Osteoblast (primary cell): Measurements from ENCODE around the gene ZSWIM6. TPM values are rescaled to one million over a fixed set of nuclear protein-coding genes. Genes with fewer than 3 reads are reported as not detected.

Experiments
- DNase-seq: peaks from one replicate; pipeline ENCODE4 v3.0.0; 2011; ENCODE audit warnings: low spot score, mixed read lengths; ENCODE audit not compliant: insufficient read length; ENCODE audit errors: missing footprints
- H2AFZ ChIP-seq: 2 replicates; pipeline ENCODE4 v1.6.0; 2011; ENCODE audit warnings: mild to moderate bottlenecking, low read length
- H3K27ac ChIP-seq: 2 replicates; pipeline ENCODE4 v1.5.1; 2011; ENCODE audit warnings: mild to moderate bottlenecking, low read depth, low read length, moderate library complexity
- H3K27me3 ChIP-seq: 2 replicates; pipeline ENCODE4 v1.6.0; 2012; ENCODE audit warnings: mild to moderate bottlenecking, control low read depth, inconsistent platforms, low read length, moderate library complexity; ENCODE audit not compliant: insufficient read depth
- H3K36me3 ChIP-seq: 2 replicates; pipeline ENCODE4 v1.5.1; 2011; ENCODE audit warnings: mild to moderate bottlenecking, low read length, control low read depth, moderate library complexity; ENCODE audit not compliant: insufficient read depth
- H3K4me1 ChIP-seq: 2 replicates; pipeline ENCODE4 v1.5.1; 2011; ENCODE audit warnings: mild to moderate bottlenecking, low read length, control low read depth, moderate library complexity; ENCODE audit not compliant: insufficient read depth
- H3K4me2 ChIP-seq: 2 replicates; pipeline ENCODE4 v1.6.0; 2011; ENCODE audit warnings: mild to moderate bottlenecking, low read length; ENCODE audit not compliant: insufficient read depth
- H3K4me3 ChIP-seq: fragments of 200-600 bp; sonication (generic); 3 replicates; pipeline ENCODE4 v1.5.1; 2012; ENCODE audit warnings: mild to moderate bottlenecking, low read length, inconsistent platforms; ENCODE audit not compliant: insufficient read depth
- H3K79me2 ChIP-seq: 2 replicates; pipeline ENCODE4 v1.6.0; 2012; ENCODE audit warnings: mild to moderate bottlenecking, low read length, control low read depth, inconsistent platforms; ENCODE audit not compliant: insufficient read depth
- H3K9me3 ChIP-seq: 2 replicates; pipeline ENCODE4 v1.5.1; 2011; ENCODE audit warnings: low read depth, low read length, control low read depth
- H4K20me1 ChIP-seq: 2 replicates; pipeline ENCODE4 v1.6.0; 2012; ENCODE audit warnings: mild to moderate bottlenecking, low read length, control low read depth; ENCODE audit not compliant: insufficient read depth
- CTCF ChIP-seq: IDR thresholded peaks from 2 replicates; pipeline ENCODE4 v1.5.1; 2011; ENCODE audit warnings: mild to moderate bottlenecking, low read depth, low read length, moderate library complexity; ENCODE audit errors: extremely low read depth
- total RNA-seq: library from RNA; depleted of rRNA; stranded (reverse); fragments of >200 nt; gene quantifications from 2 replicates; pipeline ENCODE4 v1.2.3, GENCODE V29; 2012

Gene ZSWIM6
- total RNA-seq, 1 donor, result 10.5 TPM

GRCh38 chr5:61416010-61416409 lies 84.0 kb downstream of the ZSWIM6 start:
- peaks cover 9% of the 10 kb centered on the region for H3K4me1 ChIP-seq
- H3K79me2 ChIP-seq, result peaks cover 92% of the 10 kb centered on the region
- no peaks in the 10 kb centered on the region for H3K9me3 ChIP-seq
- no peaks in the 10 kb centered on the region for H3K36me3 ChIP-seq
- H4K20me1 ChIP-seq, result peaks cover 49% of the 10 kb centered on the region
- H2AFZ ChIP-seq, result no peak overlapping the region
- H3K4me3 ChIP-seq, result no peak overlapping the region
- DNase-seq, result no peak
- TF ChIP-seq CTCF, result no peak
- H3K4me2 ChIP-seq, result no peak overlapping the region
- no peaks in the 10 kb centered on the region for H3K27me3 ChIP-seq
- no peak overlapping the region for H3K27ac ChIP-seq

DNA sequence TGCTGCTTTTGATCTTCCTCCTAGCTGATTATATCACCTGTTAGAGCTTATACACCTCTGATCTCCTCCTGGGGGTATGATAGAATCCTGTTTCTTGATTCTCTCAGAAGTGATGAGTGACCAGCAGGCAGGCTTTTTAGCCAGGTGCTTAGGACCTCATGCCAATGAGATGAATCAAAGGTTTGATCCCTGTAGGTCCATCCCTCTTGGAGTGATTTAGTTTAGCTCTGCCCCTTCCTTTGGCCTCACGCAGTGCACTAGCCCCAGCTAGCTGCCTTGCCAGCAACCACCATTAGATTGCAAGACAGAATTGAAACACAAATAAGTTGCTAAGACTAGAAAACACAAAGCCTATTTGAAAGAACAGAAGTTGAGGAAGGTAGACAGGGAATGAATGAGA lies 84.4 kb downstream of the ZSWIM6 start:
- Histone ChIP-seq H2AFZ (no peak overlapping the region), H3K4me2 (no peak overlapping the region), H3K9me3 (no peaks in the 10 kb centered on the region), H3K4me1 (peaks cover 9% of the 10 kb centered on the region), H4K20me1 (peaks cover 49% of the 10 kb centered on the region), H3K79me2 (peaks cover 92% of the 10 kb centered on the region), H3K27me3 (no peaks in the 10 kb centered on the region), H3K4me3 (no peak overlapping the region), H3K27ac (no peak overlapping the region), H3K36me3 (no peaks in the 10 kb centered on the region)
- no peak for TF ChIP-seq CTCF
- no peak for DNase-seq

DNA sequence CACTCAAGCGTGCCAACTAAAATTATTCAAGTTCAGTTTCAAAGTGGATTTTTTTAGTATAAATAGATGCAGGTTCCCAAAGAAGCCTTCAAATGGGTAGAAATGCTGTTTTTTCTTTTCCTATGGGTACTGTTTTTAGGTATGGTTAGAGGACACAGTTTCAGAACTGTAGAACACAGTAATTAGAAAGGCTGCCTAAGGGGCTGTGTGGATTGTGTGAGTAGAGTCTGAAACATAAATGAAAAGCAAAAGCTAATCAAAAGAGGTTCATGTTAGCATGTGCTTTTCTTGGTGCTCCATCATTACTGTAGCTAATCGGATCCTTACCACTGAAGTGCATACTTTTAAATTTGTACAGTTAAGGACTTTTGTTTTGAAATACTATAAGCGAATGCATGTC lies 85.3 kb downstream of the ZSWIM6 start:
- no peaks in the 10 kb centered on the region for H3K9me3 ChIP-seq
- no peaks in the 10 kb centered on the region for H3K36me3 ChIP-seq
- peaks cover 9% of the 10 kb centered on the region for H3K4me1 ChIP-seq
- no peak for DNase-seq
- no peak overlapping the region for H3K27ac ChIP-seq
- no peak overlapping the region for H2AFZ ChIP-seq
- peaks cover 92% of the 10 kb centered on the region for H3K79me2 ChIP-seq
- no peak overlapping the region for H3K4me2 ChIP-seq
- H3K27me3 ChIP-seq, result no peaks in the 10 kb centered on the region
- no peak overlapping the region for H3K4me3 ChIP-seq
- peaks cover 49% of the 10 kb centered on the region for H4K20me1 ChIP-seq
- TF ChIP-seq CTCF, result no peak

DNA sequence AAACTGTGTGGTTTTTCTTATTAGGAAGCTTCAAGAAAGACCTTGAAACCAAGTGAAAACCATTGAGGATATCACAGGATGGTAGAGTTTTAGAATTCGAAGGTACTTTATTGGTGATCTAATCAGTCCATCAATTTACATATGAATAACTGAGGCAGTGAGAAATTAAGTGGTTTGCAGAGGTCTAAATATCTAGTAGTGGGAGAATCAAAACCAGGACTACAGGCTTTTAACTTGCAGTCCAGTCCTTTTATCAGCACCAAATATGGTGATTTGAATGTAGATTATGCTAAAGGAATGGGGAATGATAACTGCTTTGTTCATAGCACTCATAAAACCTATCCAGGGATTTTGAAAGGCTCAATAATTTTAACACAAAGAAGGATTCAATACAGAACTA lies 85.8 kb downstream of the ZSWIM6 start:
- Histone ChIP-seq H3K4me2 (no peak overlapping the region), H3K79me2 (peaks cover 93% of the 10 kb centered on the region), H3K27ac (no peak overlapping the region), H3K27me3 (no peaks in the 10 kb centered on the region), H2AFZ (no peak overlapping the region), H3K4me3 (no peak overlapping the region), H3K9me3 (no peaks in the 10 kb centered on the region), H4K20me1 (peaks cover 49% of the 10 kb centered on the region), H3K36me3 (no peaks in the 10 kb centered on the region), H3K4me1 (peaks cover 9% of the 10 kb centered on the region)
- TF ChIP-seq CTCF, result no peak
- DNase-seq, result no peak
